ENCODE results near the gene GALNT9.
"Not testable (repeated sequence)": the region's sequence is repeated elsewhere in the genome, so short reads cannot be mapped to it uniquely, and the experiment has no call there.

Gene GALNT9

DNA sequence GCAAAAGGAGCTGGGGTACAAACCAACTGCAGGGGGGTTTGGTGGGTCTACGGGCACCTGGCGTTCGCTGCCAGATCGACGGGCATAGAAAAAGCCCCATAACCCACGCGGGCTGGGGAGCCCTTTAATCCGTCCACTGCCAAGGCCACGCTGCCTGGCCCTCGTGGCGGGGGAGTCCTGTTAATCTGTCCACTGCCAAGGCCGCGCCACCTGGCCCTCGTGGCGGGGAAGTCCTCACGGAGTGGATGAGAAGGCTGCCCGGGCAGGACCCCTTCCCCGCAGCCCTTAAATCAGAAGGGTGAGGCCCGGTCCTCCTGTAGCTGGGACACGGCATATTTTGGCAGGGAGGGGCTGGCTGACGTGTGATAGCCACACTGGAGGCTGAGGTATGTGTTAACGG is 99.0 kb downstream of the GALNT9 start:
- DNase-seq (ENCODE audit: low spot score), result no peak

DNA sequence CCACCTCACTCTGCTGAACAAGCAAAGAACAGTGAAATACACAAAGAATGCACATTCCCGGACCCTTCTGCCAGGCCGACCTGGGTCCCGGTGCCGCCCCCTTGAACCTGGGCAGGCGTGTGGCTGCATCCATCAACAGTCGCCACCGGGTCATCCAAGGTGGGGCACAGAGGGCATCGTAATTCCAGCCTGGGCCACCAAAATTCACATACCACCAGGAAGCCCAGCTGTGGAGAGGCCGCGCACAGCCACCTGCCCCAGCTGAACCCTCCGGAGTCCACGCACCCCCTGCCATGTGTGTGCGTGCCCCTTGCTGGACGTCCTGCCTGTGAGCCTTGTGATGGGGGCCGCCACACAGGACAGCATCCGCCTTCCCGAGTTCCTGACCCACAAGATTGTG is 99.5 kb downstream of the GALNT9 start:
- DNase-seq (ENCODE audit: low spot score), result no peak

DNA sequence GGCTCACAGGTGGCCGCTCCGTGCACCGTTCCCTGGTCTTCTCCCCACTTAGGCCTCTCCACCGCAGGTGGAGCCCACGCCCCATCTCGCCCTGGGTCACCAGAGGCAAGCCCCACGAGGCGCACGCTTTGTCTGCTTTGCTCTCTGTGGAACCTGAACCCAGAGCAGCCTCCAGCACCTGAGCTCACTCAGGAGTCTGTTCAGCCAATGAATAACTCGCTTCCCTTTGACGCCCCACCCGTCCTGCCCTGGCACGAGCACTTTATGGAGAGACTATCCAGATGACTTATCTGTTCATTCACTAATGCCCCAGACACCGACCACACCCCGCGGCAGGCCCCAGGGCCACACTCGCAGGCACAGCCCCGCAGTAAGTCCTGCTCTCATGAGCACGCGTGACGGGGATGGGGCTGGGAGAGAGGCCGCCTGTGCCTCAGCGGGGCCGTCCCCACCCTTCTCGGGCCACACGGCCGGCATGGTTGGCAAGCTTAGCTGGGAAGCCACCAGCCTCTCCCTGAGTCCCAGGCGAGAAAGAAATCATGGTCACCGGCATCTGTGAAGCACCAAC is 100.1 kb downstream of the GALNT9 start:
- DNase-seq (ENCODE audit: low spot score), result no peak

DNA sequence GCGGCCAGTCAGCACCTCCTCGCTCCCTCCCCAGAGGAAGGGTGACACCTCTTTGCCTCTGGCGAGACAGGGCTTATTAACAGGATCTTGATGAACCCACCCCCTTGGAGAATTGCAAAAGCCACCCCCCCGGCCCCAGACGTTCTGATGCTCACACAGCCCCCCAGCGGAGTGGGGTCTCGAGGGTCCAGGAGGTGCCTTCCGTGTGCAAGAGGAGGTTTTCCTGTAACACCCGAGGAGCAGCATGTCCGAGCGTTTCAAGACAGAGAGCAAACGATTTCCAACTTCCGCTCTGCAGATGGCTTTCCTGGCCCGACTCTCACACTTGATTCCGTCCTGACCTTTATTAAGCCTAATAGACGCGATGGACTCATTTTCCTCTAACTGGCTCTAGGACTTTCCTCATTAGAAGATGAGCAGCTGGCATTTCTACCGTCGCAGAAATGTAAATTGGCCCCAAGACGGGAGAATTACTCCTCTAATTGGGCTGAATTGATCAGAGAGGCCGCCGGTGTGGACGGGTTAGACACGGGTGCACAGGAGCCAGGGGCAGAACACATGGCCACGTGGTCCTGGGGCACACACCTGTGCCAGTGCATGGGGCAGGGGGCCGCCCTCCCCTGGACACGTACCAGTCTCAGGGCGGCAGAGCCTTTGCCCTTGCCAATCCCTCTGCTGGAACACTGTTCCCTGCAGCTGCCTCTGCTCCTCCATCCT is 100.8 kb downstream of the GALNT9 start:
- DNase-seq (ENCODE audit: low spot score), result no peak

DNA sequence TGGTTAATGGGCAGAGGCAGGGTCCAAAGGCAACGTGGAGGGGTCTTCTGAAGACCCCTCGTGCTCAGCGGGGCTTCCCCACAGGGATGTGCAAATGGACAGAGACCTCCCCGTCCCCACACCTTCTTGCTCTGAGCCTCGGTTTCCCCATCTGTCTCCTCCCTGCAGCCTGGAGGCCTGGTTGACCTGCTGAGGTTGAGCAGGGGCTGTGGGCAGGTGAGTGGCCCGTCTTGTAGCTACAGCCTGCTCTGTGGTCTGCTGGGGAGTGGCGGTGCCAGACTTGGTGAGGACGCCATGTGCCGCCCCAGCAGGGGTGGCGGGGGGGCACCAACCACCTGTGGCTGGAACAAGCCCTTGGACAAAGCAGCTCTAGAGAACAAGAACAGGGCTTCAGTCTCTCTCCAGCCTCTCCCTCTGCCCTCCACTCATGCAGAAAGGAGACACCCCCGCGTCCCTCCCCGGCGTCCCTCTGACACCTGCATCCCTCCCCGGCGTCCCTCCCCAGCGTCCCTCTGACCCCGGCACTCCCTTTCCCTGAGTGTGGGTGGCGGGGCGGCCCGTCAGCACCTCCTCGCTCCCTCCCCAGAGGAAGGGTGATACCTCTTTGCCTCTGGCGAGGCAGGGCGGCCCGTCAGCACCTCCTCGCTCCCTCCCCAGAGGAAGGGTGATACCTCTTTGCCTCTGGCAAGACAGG is 101.5 kb downstream of the GALNT9 start:
- DNase-seq (ENCODE audit: low spot score), result no peak

DNA sequence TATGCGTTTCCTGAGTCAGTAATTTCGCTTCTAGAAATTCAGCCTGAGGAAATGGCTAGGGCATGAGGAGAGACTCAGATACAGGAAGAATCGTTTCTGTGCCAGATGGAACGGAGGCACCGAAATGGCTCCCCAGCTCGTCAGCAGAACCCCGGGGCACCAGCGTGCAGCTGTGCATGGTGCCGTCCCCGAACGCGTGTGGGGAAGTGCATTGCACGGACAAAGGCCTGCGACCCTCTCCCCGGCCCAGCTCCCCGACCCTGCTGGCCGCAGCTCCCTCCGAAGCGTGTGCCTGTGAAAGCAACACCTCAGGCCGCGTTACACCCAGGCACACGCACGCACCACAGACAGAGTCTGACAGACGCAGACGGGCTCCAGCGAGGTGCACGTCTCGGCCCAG is 102.3 kb downstream of the GALNT9 start:
- no peak for DNase-seq (ENCODE audit: low spot score)

DNA sequence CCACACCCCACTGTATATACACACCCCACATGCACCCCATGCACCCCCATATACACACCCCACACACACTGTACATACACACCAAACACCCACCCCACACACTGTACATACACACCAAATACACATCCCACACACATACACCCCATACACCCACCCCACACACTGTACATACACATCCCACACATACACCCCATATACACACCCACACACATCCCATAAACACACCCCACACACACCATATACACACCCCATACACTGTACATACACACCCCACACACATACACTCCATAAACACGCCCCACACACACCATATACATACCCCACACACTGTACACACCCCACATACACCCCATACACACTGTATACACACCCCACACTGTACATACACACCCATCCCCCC is 102.8 kb downstream of the GALNT9 start:
- no peak for DNase-seq (ENCODE audit: low spot score)

DNA sequence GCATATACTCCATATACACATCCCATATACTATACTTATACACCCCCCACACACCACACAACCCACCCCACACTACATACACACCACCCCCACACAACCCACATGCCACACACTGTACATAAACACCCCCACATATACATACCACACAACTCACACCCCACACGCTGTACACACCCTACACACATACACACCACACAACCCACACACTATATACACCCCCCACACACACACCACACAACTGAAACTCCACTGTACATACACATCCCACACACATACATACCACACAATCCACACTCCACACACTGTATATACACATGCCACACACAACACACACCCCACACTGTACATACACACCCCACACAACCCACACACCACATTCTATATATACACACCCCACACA is 104.2 kb downstream of the GALNT9 start:
- no peak for DNase-seq (ENCODE audit: low spot score)

DNA sequence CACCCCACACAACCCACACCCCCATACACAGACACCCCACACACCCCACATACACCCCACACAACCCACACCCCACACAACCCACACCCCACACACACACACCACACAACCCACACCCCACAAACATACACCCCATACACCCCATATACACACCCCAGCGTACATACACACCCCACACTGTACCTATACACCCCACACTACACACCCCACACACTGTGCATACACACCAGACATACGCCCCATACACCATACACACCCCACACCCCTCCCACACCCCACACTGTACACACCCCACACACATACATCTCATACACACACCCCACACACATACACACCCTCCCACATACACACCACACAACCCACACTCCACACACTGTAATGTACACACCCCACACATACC is 104.9 kb downstream of the GALNT9 start:
- DNase-seq (ENCODE audit: low spot score), result no peak

DNA sequence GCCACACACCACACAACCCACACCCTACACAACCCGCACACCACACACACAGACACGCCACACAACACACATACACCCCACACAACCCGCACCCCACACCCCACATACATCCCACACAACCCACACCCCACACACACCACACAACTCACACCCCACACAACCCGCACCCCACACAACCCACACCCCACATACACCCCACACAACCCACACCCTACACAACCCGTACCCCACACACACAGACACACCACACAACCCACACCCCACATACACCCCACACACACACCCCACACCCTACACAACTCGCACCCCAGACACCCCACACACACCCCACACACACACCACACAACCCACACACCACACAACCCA is 106.6 kb downstream of the GALNT9 start:
- no peak for DNase-seq (ENCODE audit: low spot score)

DNA sequence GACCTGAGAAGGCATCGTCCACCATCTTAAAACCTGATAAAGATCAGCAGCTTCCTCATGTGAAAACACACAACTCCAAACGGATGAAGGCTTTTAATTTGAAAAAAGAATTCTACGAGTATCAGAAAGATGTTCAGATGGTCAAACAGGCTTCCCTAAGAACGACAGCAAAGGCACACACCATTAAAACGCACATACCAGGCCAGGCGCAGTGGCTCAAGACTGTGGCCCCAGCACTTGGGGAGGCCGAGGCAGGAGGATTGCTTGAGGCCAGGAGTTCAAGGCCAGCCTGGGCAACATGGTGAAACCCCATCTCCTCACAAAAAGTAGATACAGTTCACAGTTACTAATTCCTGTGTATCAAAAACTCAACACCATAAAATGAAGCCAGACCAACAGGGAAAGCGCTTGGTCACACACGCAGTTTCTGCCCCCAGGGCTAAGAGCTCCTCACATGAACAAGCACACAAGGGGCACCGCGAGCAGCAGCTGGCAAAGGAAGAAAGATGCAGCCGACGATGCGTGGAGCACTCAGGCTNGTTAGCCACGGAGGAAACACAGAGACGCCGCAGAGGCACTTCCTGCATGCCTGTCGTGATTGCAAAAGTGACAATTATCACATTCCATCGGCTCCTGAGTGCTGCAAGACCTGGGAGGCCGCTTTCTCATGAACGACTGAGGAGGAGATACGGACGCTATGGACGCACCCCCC is 107.1 kb downstream of the GALNT9 start:
- DNase-seq (ENCODE audit: low spot score), result peak; percentile 4

DNA sequence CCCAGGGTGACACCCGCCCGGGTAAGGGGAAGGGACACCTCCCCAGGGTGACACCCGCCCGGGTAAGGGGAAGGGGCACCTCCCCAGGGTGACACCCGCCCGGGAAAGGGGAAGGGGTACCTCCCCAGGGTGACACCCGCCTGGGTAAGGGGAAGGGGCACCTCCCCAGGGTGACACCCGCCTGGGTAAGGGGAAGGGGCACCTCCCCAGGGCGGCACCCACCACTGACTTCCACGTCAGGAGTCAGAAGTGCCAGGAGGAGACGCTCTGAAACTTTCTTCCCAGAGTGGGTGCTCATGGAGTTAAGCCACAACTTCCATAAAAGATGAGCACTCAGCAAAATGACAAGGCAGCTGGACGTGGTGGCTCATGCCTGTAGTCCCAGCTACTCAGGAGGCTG is 109.6 kb downstream of the GALNT9 start:
- DNase-seq (ENCODE audit: low spot score), result not testable (repeated sequence)

DNA sequence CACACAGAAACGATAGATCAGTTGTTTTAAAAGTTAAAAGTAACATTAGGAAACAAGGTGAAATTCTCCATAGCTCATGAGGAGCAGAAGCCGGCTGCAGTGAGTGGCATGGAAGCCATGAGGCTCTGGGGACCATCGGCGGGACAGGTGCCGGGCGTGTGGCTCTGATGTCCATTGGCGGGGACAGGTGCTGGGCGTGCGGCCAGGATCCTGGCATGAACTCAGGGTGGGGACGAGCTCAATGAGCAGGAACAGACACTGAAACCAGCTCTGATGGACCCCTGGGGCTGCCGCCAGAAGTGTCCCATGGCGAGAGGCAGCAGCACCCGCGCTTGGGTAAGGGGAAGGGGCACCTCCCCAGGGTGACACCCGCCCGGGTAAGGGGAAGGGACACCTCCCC is 110.1 kb downstream of the GALNT9 start:
- no peak for DNase-seq (ENCODE audit: low spot score)

DNA sequence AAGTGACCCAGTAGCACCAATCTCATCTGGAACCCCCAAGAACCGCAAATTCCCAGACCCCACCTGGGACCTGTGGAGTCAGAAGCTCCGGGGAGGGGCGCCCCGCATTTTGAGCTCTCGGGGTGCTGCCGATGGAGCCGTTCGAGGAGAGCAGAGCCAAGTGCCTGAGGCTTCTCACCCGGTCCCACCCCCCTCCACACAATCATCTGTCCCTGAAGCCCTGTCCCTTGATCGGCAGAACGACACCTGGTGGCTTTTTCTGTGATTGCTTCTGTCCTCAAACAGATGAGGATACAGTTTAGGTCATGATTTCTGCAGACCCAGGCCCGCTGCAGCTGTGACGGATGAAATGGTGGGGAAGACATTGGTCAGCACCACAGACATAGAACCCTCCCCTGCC is 110.5 kb downstream of the GALNT9 start:
- DNase-seq (ENCODE audit: low spot score), result peak; percentile 9

DNA sequence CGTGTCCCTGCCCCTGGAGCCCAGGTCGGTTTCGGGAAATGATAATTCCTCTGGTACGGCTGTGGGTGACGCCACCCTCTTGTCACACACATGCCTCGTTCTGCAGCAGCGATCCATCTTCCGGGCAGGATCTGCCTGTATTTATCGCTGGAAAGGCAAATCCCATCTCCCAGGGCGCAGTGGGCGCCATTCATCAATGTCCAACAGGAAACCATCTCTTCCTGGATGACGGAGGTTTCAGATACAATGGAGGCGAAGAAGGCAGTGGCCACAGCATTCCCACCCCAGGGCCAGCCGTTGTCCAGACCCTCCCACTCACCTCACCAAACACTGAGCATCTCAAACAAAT is 110.9 kb downstream of the GALNT9 start:
- DNase-seq (ENCODE audit: low spot score), result no peak

DNA sequence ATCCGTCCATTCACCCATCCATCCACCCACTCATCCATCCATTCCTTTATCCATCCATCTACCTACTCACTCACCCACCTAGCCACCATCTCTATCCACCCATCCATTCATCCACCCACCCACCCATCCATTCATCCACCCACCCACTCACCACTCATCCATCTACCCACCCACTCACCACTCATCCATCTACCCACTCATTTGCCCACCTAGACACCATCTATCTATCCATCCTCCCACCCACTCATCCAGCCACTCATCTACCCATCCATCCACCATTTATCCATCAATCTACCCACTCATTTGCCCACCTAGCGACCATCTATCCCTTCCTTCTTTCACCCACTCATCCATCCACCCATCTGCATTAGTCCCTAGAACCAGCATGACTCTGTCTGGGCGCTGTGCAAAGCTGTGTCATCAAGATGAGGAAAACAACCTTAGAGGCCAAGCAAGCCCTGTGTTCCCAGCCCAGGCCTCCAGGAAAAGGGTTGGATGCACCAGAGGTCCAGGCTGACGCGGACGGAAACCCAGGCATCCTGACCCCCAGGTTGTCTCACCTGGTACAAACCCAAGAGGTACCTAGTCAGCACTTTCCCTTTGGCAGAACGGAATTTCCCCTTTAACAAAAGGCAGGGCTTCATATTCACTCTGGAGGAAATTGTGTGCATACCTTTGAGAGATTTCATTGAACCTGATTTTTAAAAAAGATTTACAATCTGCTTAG is 111.4 kb downstream of the GALNT9 start:
- no peak for DNase-seq (ENCODE audit: low spot score)

DNA sequence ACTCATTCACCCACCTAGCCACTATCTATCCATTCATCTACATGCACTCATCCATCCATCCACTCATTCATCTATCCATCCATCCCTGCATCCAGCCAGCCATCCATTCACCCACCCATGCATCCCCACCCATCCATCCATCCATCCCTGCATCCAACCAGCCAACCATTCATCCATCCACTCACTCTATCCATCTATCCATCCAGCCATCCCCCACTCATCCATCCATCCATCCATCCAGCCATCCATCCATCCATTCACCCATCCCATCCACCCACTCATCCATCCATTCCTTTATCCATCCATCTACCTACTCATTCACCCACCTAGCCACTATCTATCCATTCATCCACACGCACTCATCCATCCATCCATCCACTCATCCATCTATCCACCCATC is 112.0 kb downstream of the GALNT9 start:
- no peak for DNase-seq (ENCODE audit: low spot score)

DNA sequence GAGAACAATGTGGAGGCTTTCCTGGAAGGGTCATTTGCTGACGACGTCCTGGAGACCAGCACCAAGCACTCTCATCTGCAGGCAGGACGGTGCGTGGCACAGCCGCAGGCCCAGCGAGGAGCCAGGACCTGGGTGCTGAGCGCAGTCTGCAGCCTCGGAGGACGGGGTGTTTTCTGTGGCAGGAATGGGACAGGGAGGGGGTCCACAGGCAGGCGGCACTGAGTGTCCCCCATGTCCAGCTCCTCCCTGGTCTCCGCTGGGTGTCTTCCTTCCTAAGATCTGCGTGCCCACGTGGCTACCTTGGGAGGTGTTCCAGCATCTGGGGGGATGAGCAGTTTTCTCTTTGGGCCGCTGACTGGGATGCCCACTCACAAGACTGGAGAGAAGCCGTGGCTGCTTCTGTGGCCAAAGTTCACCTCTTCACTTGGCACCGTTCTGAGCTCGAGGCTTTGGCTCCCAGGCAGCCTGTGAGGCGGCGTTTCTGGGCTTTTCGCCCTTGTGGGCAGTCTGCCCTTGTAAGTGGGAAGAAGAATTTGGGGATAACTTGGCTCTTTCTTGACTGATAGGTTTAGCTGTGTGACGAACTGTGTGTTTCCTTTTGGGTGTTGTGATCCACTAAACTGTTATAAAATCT is 112.9 kb downstream of the GALNT9 start:
- no peak for DNase-seq (ENCODE audit: low spot score)

DNA sequence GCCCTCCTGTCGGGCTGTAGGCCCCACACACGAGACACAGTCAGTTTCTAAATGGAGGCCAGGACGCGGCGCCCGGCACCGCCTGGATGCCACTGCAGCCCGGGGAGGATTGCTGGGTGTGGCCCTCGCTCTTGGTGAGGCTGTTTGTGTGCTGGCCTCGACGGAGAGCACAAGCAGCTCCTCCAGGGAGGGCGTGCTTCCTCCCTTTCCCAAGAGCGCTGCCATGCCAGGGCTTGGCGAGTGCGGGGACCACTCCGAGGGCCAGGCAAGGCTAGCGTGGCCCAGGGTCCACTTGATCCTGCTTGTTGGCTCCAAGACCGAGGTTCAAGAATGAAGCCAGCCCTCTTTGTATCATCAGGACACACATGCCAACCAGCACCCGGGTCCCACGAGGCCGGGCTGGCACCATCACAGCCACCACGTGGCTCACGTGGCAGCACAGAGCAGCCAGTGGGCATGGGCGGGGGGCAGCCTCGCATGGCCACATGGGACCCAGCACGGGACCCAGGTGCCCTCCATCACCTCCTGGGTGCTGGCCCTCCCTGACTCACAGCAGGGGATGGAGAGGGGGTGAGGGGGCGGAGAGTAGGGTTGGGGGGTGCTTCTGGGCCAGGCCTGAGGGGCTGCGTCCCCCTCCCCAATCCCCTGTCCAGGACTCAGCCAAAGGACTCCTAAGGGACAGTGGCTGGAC is 113.9 kb downstream of the GALNT9 start:
- DNase-seq (ENCODE audit: low spot score), result no peak

DNA sequence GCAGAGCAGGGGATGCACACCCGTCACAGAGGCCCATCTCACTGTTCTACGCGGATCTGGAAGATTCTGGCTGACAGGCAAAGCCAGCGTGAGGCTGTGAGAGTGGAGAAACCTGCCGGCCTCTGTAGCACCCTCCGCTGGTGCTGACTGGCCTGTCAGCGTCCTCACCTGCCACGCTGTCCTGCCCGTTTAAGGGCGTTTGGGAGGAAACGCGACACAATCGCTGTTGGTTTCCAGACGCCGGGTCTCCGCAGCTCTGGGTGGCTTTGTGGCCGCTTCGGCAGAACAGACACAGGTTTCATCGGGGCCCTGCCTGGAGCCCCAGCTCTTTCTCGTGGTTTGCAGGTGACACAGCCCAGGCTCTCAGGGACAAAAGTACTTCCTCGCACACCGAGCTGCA is 114.5 kb downstream of the GALNT9 start:
- DNase-seq (ENCODE audit: low spot score), result no peak

DNA sequence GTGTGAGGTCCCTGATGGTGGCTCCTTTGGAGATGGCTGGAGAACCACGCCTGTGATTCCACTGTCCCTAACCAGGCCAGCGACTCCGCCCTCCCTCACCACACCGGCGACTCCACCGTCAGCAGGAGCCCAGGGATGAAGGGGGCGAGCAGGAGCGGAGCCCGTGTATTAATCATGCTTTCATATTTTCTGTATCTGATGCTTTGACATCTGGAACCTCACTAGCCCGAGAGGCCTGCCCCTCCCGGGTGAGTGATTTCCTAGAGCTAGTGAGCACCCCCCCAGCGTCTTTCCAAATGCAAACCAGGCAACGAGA is 115.3 kb downstream of the GALNT9 start:
- DNase-seq (ENCODE audit: low spot score), result no peak

Measured in activated CD4-positive, alpha-beta T cell treated with anti-CD3 and anti-CD28 coated beads, Interleukin-2, Interleukin-4, amounts not matched to agents 100 ng/mL and 50 ng/mL, durations not matched to agents 16 hours and 8 hours (primary cell).